Measurements from ENCODE around the gene ADD3. TPM values are rescaled to one million over a fixed set of nuclear protein-coding genes. Genes with fewer than 3 reads are reported as not detected.

ADD3 gene
- total and polyA plus RNA-seq, 2 of the 13 experiments (the other 11 are each of a cell fraction or from before 2014, with no cell fraction given) = 44.7 to 57.5 TPM

GRCh38 chr10:110168601-110169481, 161.1 kb downstream of the ADD3 start (continued):
- TF ChIP-seq, protein P1, sequence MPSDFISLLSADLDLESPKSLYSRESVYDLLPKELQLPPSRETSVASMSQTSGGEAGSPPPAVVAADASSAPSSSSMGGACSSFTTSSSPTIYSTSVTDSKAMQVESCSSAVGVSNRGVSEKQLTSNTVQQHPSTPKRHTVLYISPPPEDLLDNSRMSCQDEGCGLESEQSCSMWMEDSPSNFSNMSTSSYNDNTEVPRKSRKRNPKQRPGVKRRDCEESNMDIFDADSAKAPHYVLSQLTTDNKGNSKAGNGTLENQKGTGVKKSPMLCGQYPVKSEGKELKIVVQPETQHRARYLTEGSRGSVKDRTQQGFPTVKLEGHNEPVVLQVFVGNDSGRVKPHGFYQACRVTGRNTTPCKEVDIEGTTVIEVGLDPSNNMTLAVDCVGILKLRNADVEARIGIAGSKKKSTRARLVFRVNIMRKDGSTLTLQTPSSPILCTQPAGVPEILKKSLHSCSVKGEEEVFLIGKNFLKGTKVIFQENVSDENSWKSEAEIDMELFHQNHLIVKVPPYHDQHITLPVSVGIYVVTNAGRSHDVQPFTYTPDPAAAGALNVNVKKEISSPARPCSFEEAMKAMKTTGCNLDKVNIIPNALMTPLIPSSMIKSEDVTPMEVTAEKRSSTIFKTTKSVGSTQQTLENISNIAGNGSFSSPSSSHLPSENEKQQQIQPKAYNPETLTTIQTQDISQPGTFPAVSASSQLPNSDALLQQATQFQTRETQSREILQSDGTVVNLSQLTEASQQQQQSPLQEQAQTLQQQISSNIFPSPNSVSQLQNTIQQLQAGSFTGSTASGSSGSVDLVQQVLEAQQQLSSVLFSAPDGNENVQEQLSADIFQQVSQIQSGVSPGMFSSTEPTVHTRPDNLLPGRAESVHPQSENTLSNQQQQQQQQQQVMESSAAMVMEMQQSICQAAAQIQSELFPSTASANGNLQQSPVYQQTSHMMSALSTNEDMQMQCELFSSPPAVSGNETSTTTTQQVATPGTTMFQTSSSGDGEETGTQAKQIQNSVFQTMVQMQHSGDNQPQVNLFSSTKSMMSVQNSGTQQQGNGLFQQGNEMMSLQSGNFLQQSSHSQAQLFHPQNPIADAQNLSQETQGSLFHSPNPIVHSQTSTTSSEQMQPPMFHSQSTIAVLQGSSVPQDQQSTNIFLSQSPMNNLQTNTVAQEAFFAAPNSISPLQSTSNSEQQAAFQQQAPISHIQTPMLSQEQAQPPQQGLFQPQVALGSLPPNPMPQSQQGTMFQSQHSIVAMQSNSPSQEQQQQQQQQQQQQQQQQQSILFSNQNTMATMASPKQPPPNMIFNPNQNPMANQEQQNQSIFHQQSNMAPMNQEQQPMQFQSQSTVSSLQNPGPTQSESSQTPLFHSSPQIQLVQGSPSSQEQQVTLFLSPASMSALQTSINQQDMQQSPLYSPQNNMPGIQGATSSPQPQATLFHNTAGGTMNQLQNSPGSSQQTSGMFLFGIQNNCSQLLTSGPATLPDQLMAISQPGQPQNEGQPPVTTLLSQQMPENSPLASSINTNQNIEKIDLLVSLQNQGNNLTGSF (CRISPR knock-in tag; IDR thresholded peaks at IDR 0.05) = no peak
- TF ChIP-seq KMT2B (CRISPR knock-in tag; IDR thresholded peaks at IDR 0.05) (no peak), MEIS2 (CRISPR knock-in tag; IDR thresholded peaks at IDR 0.05) (no peak), ELF4 (CRISPR knock-in tag; IDR thresholded peaks at IDR 0.05; ENCODE audit: borderline replicate concordance) (no peak), KDM2A (CRISPR knock-in tag; IDR thresholded peaks at IDR 0.05; ENCODE audit: borderline replicate concordance, low read depth) (no peak), ZNF367 (CRISPR knock-in tag; IDR thresholded peaks at IDR 0.05; ENCODE audit: borderline replicate concordance) (no peak), NCOA1 (CRISPR knock-in tag; IDR thresholded peaks at IDR 0.05) (no peak), TEAD3 (CRISPR knock-in tag; optimal IDR thresholded peaks at IDR 0.05; ENCODE audit: borderline replicate concordance) (peak; percentile 35), HNF4G (IDR thresholded peaks at IDR 0.05; ENCODE audit: borderline replicate concordance, low read depth, low read length) (peak; percentile 83), HNF4G (CRISPR knock-in tag; IDR thresholded peaks at IDR 0.05; ENCODE audit: borderline replicate concordance, low read depth) (0 out of 2 replicates have a peak, but pooled peaks have one; percentile 24), JDP2 (CRISPR knock-in tag; IDR thresholded peaks at IDR 0.05; ENCODE audit: borderline replicate concordance) (no peak), SIN3A (IDR thresholded peaks at IDR 0.05; ENCODE audit: borderline replicate concordance, low read depth, low read length) (no peak)
- TF ChIP-seq, protein P2, sequence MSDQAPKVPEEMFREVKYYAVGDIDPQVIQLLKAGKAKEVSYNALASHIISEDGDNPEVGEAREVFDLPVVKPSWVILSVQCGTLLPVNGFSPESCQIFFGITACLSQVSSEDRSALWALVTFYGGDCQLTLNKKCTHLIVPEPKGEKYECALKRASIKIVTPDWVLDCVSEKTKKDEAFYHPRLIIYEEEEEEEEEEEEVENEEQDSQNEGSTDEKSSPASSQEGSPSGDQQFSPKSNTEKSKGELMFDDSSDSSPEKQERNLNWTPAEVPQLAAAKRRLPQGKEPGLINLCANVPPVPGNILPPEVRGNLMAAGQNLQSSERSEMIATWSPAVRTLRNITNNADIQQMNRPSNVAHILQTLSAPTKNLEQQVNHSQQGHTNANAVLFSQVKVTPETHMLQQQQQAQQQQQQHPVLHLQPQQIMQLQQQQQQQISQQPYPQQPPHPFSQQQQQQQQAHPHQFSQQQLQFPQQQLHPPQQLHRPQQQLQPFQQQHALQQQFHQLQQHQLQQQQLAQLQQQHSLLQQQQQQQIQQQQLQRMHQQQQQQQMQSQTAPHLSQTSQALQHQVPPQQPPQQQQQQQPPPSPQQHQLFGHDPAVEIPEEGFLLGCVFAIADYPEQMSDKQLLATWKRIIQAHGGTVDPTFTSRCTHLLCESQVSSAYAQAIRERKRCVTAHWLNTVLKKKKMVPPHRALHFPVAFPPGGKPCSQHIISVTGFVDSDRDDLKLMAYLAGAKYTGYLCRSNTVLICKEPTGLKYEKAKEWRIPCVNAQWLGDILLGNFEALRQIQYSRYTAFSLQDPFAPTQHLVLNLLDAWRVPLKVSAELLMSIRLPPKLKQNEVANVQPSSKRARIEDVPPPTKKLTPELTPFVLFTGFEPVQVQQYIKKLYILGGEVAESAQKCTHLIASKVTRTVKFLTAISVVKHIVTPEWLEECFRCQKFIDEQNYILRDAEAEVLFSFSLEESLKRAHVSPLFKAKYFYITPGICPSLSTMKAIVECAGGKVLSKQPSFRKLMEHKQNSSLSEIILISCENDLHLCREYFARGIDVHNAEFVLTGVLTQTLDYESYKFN (CRISPR knock-in tag; conservative IDR thresholded peaks at IDR 0.05) = 0 out of 2 replicates have a peak, but pooled peaks have one; percentile 32
- TF ChIP-seq, protein P3, sequence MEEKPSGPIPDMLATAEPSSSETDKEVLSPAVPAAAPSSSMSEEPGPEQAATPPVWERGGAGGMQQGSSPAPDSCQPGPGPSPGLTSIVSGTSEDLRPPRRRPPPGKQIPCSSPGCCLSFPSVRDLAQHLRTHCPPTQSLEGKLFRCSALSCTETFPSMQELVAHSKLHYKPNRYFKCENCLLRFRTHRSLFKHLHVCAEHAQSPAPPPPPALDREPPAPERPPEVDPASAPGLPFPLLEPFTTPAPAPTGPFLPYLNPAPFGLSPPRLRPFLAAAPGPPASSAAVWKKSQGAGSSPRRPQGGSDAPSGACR (CRISPR knock-in tag; IDR thresholded peaks at IDR 0.05) = no peak
- TF ChIP-seq, protein P4, sequence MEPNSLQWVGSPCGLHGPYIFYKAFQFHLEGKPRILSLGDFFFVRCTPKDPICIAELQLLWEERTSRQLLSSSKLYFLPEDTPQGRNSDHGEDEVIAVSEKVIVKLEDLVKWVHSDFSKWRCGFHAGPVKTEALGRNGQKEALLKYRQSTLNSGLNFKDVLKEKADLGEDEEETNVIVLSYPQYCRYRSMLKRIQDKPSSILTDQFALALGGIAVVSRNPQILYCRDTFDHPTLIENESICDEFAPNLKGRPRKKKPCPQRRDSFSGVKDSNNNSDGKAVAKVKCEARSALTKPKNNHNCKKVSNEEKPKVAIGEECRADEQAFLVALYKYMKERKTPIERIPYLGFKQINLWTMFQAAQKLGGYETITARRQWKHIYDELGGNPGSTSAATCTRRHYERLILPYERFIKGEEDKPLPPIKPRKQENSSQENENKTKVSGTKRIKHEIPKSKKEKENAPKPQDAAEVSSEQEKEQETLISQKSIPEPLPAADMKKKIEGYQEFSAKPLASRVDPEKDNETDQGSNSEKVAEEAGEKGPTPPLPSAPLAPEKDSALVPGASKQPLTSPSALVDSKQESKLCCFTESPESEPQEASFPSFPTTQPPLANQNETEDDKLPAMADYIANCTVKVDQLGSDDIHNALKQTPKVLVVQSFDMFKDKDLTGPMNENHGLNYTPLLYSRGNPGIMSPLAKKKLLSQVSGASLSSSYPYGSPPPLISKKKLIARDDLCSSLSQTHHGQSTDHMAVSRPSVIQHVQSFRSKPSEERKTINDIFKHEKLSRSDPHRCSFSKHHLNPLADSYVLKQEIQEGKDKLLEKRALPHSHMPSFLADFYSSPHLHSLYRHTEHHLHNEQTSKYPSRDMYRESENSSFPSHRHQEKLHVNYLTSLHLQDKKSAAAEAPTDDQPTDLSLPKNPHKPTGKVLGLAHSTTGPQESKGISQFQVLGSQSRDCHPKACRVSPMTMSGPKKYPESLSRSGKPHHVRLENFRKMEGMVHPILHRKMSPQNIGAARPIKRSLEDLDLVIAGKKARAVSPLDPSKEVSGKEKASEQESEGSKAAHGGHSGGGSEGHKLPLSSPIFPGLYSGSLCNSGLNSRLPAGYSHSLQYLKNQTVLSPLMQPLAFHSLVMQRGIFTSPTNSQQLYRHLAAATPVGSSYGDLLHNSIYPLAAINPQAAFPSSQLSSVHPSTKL (CRISPR knock-in tag; IDR thresholded peaks at IDR 0.05) = peak; percentile 52; the same call in 1 of the 2 replicates

All from HepG2 (cell line).